Dendritic cell treated with granulocyte-macrophage colony-stimulating factor and Interleukin-4, amounts not matched to agents 40 ng/mL and 50 ng/mL, for 4 days (primary cell): ENCODE results near the gene FAM171A2.
"Not testable (repeated sequence)": the region's sequence is repeated elsewhere in the genome, so short reads cannot be mapped to it uniquely, and the experiment has no call there.

Source experiments
- H3K27ac Mint-ChIP-seq: one replicate; pipeline ENCODE4 v1.8.0; 2022; ENCODE audit warnings: mild to moderate bottlenecking, mixed read lengths
- H3K27me3 Mint-ChIP-seq: one replicate; pipeline ENCODE4 v1.8.0; 2022; ENCODE audit warnings: mild to moderate bottlenecking, mixed read lengths
- H3K36me3 Mint-ChIP-seq: one replicate; pipeline ENCODE4 v1.8.0; 2022; ENCODE audit warnings: low read depth, mixed read lengths
- H3K4me1 Mint-ChIP-seq: one replicate; pipeline ENCODE4 v1.8.0; 2022; ENCODE audit warnings: low read depth, mixed read lengths
- H3K4me3 Mint-ChIP-seq: one replicate; pipeline ENCODE4 v1.8.0; 2022; ENCODE audit warnings: mild to moderate bottlenecking, moderate library complexity, mixed read lengths
- H3K9me3 Mint-ChIP-seq: one replicate; pipeline ENCODE4 v1.8.0; 2022; ENCODE audit warnings: mixed read lengths
- intact Hi-C: fragments of 100-400 bp; cut with micrococcal nuclease; formaldehyde crosslinking; loops from one replicate; pipeline ENCODE4 v1.15.0; 2022

The FAM171A2 gene

GRCh38 chr17:44334727-44335126, 28.9 kb downstream of the FAM171A2 start:
- peaks cover 66% of the 10 kb centered on the region for H3K4me1 Mint-ChIP-seq

GRCh38 chr17:44334315-44334714, 29.3 kb downstream of the FAM171A2 start:
- Mint-ChIP-seq H3K9me3 (no peaks in the 10 kb centered on the region), H3K4me1 (peaks cover 65% of the 10 kb centered on the region), H3K36me3 (no peaks in the 10 kb centered on the region), H3K27ac (peak overlapping the region; percentile 90), H3K27me3 (no peaks in the 10 kb centered on the region), H3K4me3 (no peak overlapping the region)
- intact Hi-C loops, result no loop called here

More at GRCh38 chr17:44334727-44335126, 28.9 kb downstream of the FAM171A2 start:
- intact Hi-C loops, result no loop called here
- peak overlapping the region; percentile 90 for H3K27ac Mint-ChIP-seq
- H3K36me3 Mint-ChIP-seq, result no peaks in the 10 kb centered on the region
- no peaks in the 10 kb centered on the region for H3K27me3 Mint-ChIP-seq
- no peak overlapping the region for H3K4me3 Mint-ChIP-seq
- H3K9me3 Mint-ChIP-seq, result no peaks in the 10 kb centered on the region

GRCh38 chr17:44333371-44333770, 30.3 kb downstream of the FAM171A2 start:
- Mint-ChIP-seq H3K4me1 (peaks cover 66% of the 10 kb centered on the region), H3K9me3 (no peaks in the 10 kb centered on the region), H3K27me3 (no peaks in the 10 kb centered on the region), H3K36me3 (no peaks in the 10 kb centered on the region), H3K4me3 (no peak overlapping the region), H3K27ac (peak overlapping the region; percentile 90)
- intact Hi-C loops, result no loop called here

- no peak overlapping the region for H3K4me3 Mint-ChIP-seq
- H3K9me3 Mint-ChIP-seq, result no peaks in the 10 kb centered on the region
- H3K36me3 Mint-ChIP-seq, result no peaks in the 10 kb centered on the region
- H3K27me3 Mint-ChIP-seq, result no peaks in the 10 kb centered on the region
- peak overlapping the region; percentile 90 for H3K27ac Mint-ChIP-seq
- H3K4me1 Mint-ChIP-seq, result peaks cover 56% of the 10 kb centered on the region
- intact Hi-C loops, result loop anchor here (2.0 kb wide), 1 partner anchor 13 kb away; the partner anchor contains the start of gene GRN
Measured at GRCh38 chr17:44331249-44331760, 32.3 kb downstream of the FAM171A2 start.

- H3K4me1 Mint-ChIP-seq, result peaks cover 46% of the 10 kb centered on the region
- intact Hi-C loops, result loop anchor here (2.0 kb wide), 1 partner anchor 15 kb away; the partner anchor contains the start of gene GRN
Measured at GRCh38 chr17:44330263-44330662, 33.4 kb downstream of the FAM171A2 start.

GRCh38 chr17:44329516-44329915, 34.1 kb downstream of the FAM171A2 start:
- not testable (repeated sequence) for H3K27ac Mint-ChIP-seq, H3K27me3 Mint-ChIP-seq, H3K4me3 Mint-ChIP-seq, H3K9me3 Mint-ChIP-seq
- intact Hi-C loops, result loop anchor here (10.0 kb wide), 1 partner anchor 55 kb away; no protein-coding TSS in a partner anchor
- Mint-ChIP-seq H3K36me3 (peaks cover 12% of the 10 kb centered on the region), H3K4me1 (peaks cover 40% of the 10 kb centered on the region)

More at GRCh38 chr17:44330263-44330662, 33.4 kb downstream of the FAM171A2 start:
- H3K9me3 Mint-ChIP-seq, H3K27ac Mint-ChIP-seq, H3K36me3 Mint-ChIP-seq, H3K4me3 Mint-ChIP-seq, H3K27me3 Mint-ChIP-seq: not testable (repeated sequence)

- peak overlapping the region; percentile 98 for H3K27ac Mint-ChIP-seq
- intact Hi-C loops, result loop anchor here (10.0 kb wide), 1 partner anchor 53 kb away; no protein-coding TSS in a partner anchor
- no peaks in the 10 kb centered on the region for H3K27me3 Mint-ChIP-seq
- H3K9me3 Mint-ChIP-seq, result no peaks in the 10 kb centered on the region
- H3K36me3 Mint-ChIP-seq, result peaks cover 14% of the 10 kb centered on the region
- H3K4me3 Mint-ChIP-seq, result no peak overlapping the region
- H3K4me1 Mint-ChIP-seq, result peaks cover 34% of the 10 kb centered on the region
Measured at GRCh38 chr17:44327715-44328449, 35.8 kb downstream of the FAM171A2 start.

- intact Hi-C loops, result loop anchor here (10.0 kb wide), 1 partner anchor 52 kb away; no protein-coding TSS in a partner anchor
- H3K36me3 Mint-ChIP-seq, result peaks cover 23% of the 10 kb centered on the region
- no peaks in the 10 kb centered on the region for H3K27me3 Mint-ChIP-seq
- H3K4me3 Mint-ChIP-seq, result peak overlapping the region; percentile 49
- peaks cover 30% of the 10 kb centered on the region for H3K4me1 Mint-ChIP-seq
- peak overlapping the region; percentile 98 for H3K27ac Mint-ChIP-seq
- no peaks in the 10 kb centered on the region for H3K9me3 Mint-ChIP-seq
Measured at GRCh38 chr17:44326861-44327444, 36.7 kb downstream of the FAM171A2 start.

GRCh38 chr17:44324571-44325275, 38.9 kb downstream of the FAM171A2 start, which contains the start of gene SLC25A39:
SLC25A39 (minus strand) TSS chr17:44324823; CDS start chr17:44323562, 1,261 bp downstream.
- no peaks in the 10 kb centered on the region for H3K9me3 Mint-ChIP-seq
- intact Hi-C loops, result loop anchor here (2.0 to 10.0 kb wide), 3 partner anchors 50 to 114 kb away; no protein-coding TSS in a partner anchor
- H3K27ac Mint-ChIP-seq, result peak within 1 kb of the TSS; percentile 98
- no peaks in the 10 kb centered on the region for H3K27me3 Mint-ChIP-seq
- peaks cover 19% of the 10 kb centered on the region for H3K4me1 Mint-ChIP-seq
- H3K36me3 Mint-ChIP-seq, result peaks cover 46% of the 10 kb centered on the region
- H3K4me3 Mint-ChIP-seq, result peak within 1 kb of the TSS; percentile 90

- H3K9me3 Mint-ChIP-seq, result no peaks in the 10 kb centered on the region
- peaks cover 19% of the 10 kb centered on the region for H3K4me1 Mint-ChIP-seq
- H3K27ac Mint-ChIP-seq, result peak overlapping the region; percentile 76
- H3K4me3 Mint-ChIP-seq, result peak overlapping the region; percentile 90
- intact Hi-C loops, result loop anchor here (2.0 to 10.0 kb wide), 3 partner anchors 49 to 113 kb away; no protein-coding TSS in a partner anchor
- peaks cover 52% of the 10 kb centered on the region for H3K36me3 Mint-ChIP-seq
- H3K27me3 Mint-ChIP-seq, result peaks cover 2% of the 10 kb centered on the region
Measured at GRCh38 chr17:44324092-44324570, 39.5 kb downstream of the FAM171A2 start.

GRCh38 chr17:44323359-44324091, 40.1 kb downstream of the FAM171A2 start:
- peaks cover 54% of the 10 kb centered on the region for H3K36me3 Mint-ChIP-seq
- H3K27ac Mint-ChIP-seq, result peak overlapping the region; percentile 76
- no peaks in the 10 kb centered on the region for H3K9me3 Mint-ChIP-seq
- H3K4me1 Mint-ChIP-seq, result peaks cover 14% of the 10 kb centered on the region
- H3K27me3 Mint-ChIP-seq, result peaks cover 6% of the 10 kb centered on the region
- peak overlapping the region; percentile 90 for H3K4me3 Mint-ChIP-seq
- intact Hi-C loops, result loop anchor here (2.0 to 10.0 kb wide), 3 partner anchors 49 to 113 kb away; no protein-coding TSS in a partner anchor

GRCh38 chr17:44322236-44322895, 41.3 kb downstream of the FAM171A2 start:
- H3K36me3 Mint-ChIP-seq, result peaks cover 54% of the 10 kb centered on the region
- peaks cover 18% of the 10 kb centered on the region for H3K27me3 Mint-ChIP-seq
- H3K9me3 Mint-ChIP-seq, result no peaks in the 10 kb centered on the region
- H3K4me1 Mint-ChIP-seq, result peaks cover 10% of the 10 kb centered on the region
- intact Hi-C loops, result loop anchor here (10.0 kb wide), 1 partner anchor 48 kb away; no protein-coding TSS in a partner anchor
- H3K4me3 Mint-ChIP-seq, result no peak overlapping the region
- H3K27ac Mint-ChIP-seq, result no peak overlapping the region
